GM19452 (cell line): Measurements from ENCODE around the gene EIF4E2.

Source experiments
- ATAC-seq: cut with Tn5 transposase; IDR thresholded peaks from one replicate; pipeline ENCODE4 v1.9.1; 2021; ENCODE audit not compliant: unreplicated experiment

EIF4E2 gene

GRCh38 chr2:232537079-232537478, 13.4 kb upstream of the EIF4E2 start:
- no peak for ATAC-seq

- no peak for ATAC-seq
Observed at GRCh38 chr2:232537499-232537898, 13.0 kb upstream of the EIF4E2 start.

- ATAC-seq, result no peak
Observed at GRCh38 chr2:232538671-232539070, 11.8 kb upstream of the EIF4E2 start.

- no peak for ATAC-seq
Observed at GRCh38 chr2:232539298-232540231, 10.9 kb upstream of the EIF4E2 start, which contains the start of gene CHRNG. TSS of gene CHRNG (plus strand) at chr2:232539692. CDS start at chr2:232539748, 56 bp downstream.

- no peak for ATAC-seq
Observed at GRCh38 chr2:232540441-232541041, 9.9 kb upstream of the EIF4E2 start.

GRCh38 chr2:232541195-232541960, 9.1 kb upstream of the EIF4E2 start:
- ATAC-seq, result no peak

- no peak for ATAC-seq
Observed at GRCh38 chr2:232541961-232542714, 8.4 kb upstream of the EIF4E2 start.

- no peak for ATAC-seq
Observed at GRCh38 chr2:232542715-232543467, 7.6 kb upstream of the EIF4E2 start.

GRCh38 chr2:232543491-232543890, 7.0 kb upstream of the EIF4E2 start:
- ATAC-seq, result no peak

- no peak for ATAC-seq
Observed at GRCh38 chr2:232543928-232544631, 6.4 kb upstream of the EIF4E2 start.

GRCh38 chr2:232544674-232545073, 5.8 kb upstream of the EIF4E2 start:
- no peak for ATAC-seq

GRCh38 chr2:232545511-232546375, 4.7 kb upstream of the EIF4E2 start:
- ATAC-seq, result no peak

- ATAC-seq, result no peak
Observed at GRCh38 chr2:232547991-232548390, 2.5 kb upstream of the EIF4E2 start.

GRCh38 chr2:232549655-232550353, 685 bp upstream of the EIF4E2 start:
- ATAC-seq, result no peak

- no peak for ATAC-seq
Observed at GRCh38 chr2:232551250-232551638, 755 bp downstream of the EIF4E2 start.

GRCh38 chr2:232551776-232552175, 1.3 kb downstream of the EIF4E2 start:
- no peak for ATAC-seq

- ATAC-seq, result no peak
Observed at GRCh38 chr2:232556426-232556825, 5.9 kb downstream of the EIF4E2 start.
